ENCODE results near the gene VPS4B. TPM values are rescaled to one million over a fixed set of nuclear protein-coding genes. Genes with fewer than 3 reads are reported as not detected.

Gene VPS4B
- total RNA-seq, 1 donor from 2014 or later = 41.4 TPM

DNA sequence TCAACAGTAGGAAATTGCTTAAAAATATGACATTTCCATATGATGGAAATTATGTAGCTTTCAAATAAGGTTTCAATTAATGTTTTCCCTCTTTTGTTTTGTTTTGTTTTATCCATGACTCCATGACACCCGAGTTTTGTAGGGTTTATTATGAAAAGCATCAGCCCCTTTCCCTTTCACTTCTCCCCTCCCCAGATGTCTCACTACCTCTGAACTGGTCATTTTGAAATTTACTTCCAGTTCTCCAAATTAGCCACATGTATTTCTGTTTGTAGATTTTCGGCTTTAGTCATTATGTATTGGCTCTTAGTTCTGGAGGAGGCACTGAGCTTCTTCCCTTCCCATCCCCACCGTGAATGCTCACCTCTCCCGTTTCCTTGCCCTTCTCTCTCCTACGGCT is 18.6 kb upstream of the VPS4B start:
- peaks cover 2% of the 10 kb centered on the region for H3K27me3 Mint-ChIP-seq (ENCODE audit: low read depth)
- H3K9me3 Mint-ChIP-seq = no peaks in the 10 kb centered on the region
- H3K36me3 Mint-ChIP-seq = no peaks in the 10 kb centered on the region
- no peak for DNase-seq (ENCODE audit: low spot score in 2 of 2, unreplicated experiment in 2 of 2)
- no peak overlapping the region for H3K4me3 Mint-ChIP-seq
- TF ChIP-seq, protein P1, sequence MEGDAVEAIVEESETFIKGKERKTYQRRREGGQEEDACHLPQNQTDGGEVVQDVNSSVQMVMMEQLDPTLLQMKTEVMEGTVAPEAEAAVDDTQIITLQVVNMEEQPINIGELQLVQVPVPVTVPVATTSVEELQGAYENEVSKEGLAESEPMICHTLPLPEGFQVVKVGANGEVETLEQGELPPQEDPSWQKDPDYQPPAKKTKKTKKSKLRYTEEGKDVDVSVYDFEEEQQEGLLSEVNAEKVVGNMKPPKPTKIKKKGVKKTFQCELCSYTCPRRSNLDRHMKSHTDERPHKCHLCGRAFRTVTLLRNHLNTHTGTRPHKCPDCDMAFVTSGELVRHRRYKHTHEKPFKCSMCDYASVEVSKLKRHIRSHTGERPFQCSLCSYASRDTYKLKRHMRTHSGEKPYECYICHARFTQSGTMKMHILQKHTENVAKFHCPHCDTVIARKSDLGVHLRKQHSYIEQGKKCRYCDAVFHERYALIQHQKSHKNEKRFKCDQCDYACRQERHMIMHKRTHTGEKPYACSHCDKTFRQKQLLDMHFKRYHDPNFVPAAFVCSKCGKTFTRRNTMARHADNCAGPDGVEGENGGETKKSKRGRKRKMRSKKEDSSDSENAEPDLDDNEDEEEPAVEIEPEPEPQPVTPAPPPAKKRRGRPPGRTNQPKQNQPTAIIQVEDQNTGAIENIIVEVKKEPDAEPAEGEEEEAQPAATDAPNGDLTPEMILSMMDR (IDR thresholded peaks at IDR 0.05; ENCODE audit: unreplicated experiment) = no peak
- H3K4me1 Mint-ChIP-seq = peaks cover 3% of the 10 kb centered on the region
- H3K27ac Mint-ChIP-seq = no peak overlapping the region

DNA sequence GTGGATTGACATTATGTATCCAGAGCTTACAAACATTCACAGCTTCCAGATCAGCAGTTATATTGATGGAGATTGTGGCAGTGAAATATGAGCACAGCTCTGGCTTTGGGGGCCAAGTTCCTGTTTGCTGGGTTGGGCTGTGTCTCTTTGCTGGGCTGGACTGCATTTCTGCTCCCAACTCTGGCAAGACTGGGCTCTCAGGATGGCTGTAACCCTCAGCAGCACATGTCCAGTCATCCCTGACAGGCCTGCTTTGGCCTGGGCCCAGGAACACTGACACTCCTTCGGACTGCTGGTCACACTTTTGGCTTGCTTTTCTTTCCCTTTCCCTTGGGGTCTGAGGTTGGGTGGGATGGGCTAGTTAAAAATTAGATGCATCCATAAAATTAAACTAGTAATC is 17.9 kb upstream of the VPS4B start:
- Mint-ChIP-seq H3K36me3 (no peaks in the 10 kb centered on the region), H3K9me3 (no peaks in the 10 kb centered on the region), H3K27me3 (ENCODE audit: low read depth) (peaks cover 2% of the 10 kb centered on the region), H3K4me3 (no peak overlapping the region), H3K27ac (no peak overlapping the region), H3K4me1 (peaks cover 3% of the 10 kb centered on the region)
- DNase-seq (ENCODE audit: low spot score in 2 of 2, unreplicated experiment in 2 of 2) = no peak
- TF ChIP-seq, protein P1 (IDR thresholded peaks at IDR 0.05; ENCODE audit: unreplicated experiment) = no peak

DNA sequence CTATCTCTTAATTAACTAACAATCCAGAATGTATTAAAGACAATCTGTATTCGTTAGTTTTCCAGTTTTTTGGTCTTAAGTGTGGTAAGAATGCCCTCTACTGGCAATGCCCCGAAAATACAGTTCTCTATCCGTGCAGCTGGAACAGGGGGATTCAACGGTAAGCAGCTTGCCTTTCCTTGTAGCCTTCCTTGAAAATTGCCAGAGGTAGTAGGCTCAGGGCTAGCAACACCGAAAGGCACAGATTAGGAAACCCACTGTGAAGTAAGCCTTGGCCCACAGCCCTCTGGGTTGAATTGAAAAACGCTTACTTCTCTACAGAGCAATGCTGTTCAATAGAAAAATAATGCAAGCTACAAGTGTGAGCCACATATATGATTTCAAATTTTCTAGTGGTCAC is 17.1 kb upstream of the VPS4B start:
- TF ChIP-seq, protein P1 (IDR thresholded peaks at IDR 0.05; ENCODE audit: unreplicated experiment) = peak; percentile 63
- no peaks in the 10 kb centered on the region for H3K9me3 Mint-ChIP-seq
- no peaks in the 10 kb centered on the region for H3K36me3 Mint-ChIP-seq
- peak in 1 of 2 experiments; percentile 59 for DNase-seq (ENCODE audit: low spot score in 2 of 2, unreplicated experiment in 2 of 2)
- no peak overlapping the region for H3K27ac Mint-ChIP-seq
- peaks cover 3% of the 10 kb centered on the region for H3K4me1 Mint-ChIP-seq
- H3K4me3 Mint-ChIP-seq = no peak overlapping the region
- peaks cover 6% of the 10 kb centered on the region for H3K27me3 Mint-ChIP-seq (ENCODE audit: low read depth)

DNA sequence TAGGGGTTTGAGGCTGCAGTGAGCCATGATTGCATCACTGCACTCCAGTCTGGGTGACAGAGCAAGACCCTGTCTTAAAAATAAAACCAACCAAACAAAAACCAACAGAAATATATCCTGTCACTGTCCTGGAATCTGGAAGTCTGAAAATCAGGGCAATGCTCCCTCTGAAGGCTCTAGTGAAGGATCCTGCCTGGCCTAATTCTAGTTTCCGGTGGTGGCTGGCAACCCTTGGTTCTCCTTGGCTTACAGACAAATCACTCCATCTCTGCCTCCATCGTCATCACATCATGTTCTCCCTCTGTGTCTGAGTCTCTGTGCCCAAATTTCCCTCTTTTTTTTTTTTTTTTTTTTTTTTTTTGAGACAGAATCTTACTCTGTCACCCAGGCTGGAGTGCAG is 15.9 kb upstream of the VPS4B start:
- DNase-seq (ENCODE audit: low spot score in 2 of 2, unreplicated experiment in 2 of 2) = no peak
- TF ChIP-seq, protein P1 (IDR thresholded peaks at IDR 0.05; ENCODE audit: unreplicated experiment) = no peak
- Mint-ChIP-seq H3K36me3 (no peaks in the 10 kb centered on the region), H3K27me3 (ENCODE audit: low read depth) (peaks cover 14% of the 10 kb centered on the region), H3K4me3 (no peak overlapping the region), H3K4me1 (peaks cover 3% of the 10 kb centered on the region), H3K27ac (no peak overlapping the region), H3K9me3 (no peaks in the 10 kb centered on the region)

DNA sequence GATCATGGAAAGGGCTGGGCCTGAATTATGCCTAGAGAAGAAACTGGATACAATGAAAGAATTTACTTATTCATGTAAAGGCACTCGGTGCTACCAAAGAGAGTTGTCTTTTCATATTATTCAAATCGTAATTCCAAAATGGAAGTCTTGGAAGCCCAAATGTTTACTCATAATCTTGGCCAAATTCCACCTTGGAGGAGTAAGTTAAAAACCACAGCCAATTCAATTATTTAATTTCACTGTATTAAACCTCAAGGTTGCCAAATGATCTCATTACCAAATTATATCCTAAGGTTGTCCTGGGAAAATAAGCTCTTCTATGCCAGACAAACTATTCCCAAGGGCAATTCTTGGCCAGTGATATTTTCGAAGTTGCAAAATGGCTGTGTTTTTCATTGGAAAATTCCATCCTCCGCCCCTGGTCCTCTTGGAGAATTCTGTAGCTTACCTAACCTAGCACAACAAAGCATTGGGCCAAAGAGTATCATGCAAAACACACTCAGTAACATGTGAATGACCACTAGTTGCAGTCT is 11.1 kb upstream of the VPS4B start:
- peaks cover 2% of the 10 kb centered on the region for H3K4me1 Mint-ChIP-seq
- TF ChIP-seq, protein P1 (IDR thresholded peaks at IDR 0.05; ENCODE audit: unreplicated experiment) = no peak
- H3K27ac Mint-ChIP-seq = no peak overlapping the region
- no peaks in the 10 kb centered on the region for H3K36me3 Mint-ChIP-seq
- H3K27me3 Mint-ChIP-seq (ENCODE audit: low read depth) = peaks cover 30% of the 10 kb centered on the region
- no peak for DNase-seq (ENCODE audit: low spot score in 2 of 2, unreplicated experiment in 2 of 2)
- no peak overlapping the region for H3K4me3 Mint-ChIP-seq
- no peaks in the 10 kb centered on the region for H3K9me3 Mint-ChIP-seq

DNA sequence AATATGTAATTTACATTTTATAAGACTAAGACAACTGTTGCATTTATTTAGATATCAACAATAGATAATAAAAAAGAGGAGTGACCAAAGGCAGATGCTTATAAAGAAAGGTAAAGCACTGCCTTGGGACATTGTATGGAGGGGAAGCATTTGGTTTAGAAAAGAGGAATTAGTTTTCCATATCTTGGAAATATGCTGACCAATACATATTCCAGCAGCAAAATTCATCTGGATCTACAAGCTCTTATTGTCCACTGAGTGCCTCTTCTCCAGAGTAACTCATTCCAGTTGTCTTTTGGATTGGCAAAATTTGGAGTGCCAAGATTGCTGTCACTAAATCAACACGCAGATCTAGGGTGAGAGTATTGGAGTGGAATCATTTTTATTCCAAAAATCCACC is 8.9 kb upstream of the VPS4B start:
- TF ChIP-seq, protein P1 (IDR thresholded peaks at IDR 0.05; ENCODE audit: unreplicated experiment) = no peak
- Mint-ChIP-seq H3K27me3 (ENCODE audit: low read depth) (peaks cover 30% of the 10 kb centered on the region), H3K27ac (no peak overlapping the region), H3K4me1 (no peaks in the 10 kb centered on the region), H3K4me3 (no peak overlapping the region), H3K9me3 (no peaks in the 10 kb centered on the region), H3K36me3 (no peaks in the 10 kb centered on the region)
- no peak for DNase-seq (ENCODE audit: low spot score in 2 of 2, unreplicated experiment in 2 of 2)

Data from mesothelial cell of epicardium (in vitro differentiated cells).